GM18870 (cell line): Measurements from ENCODE around the gene ME1.
"Not testable (repeated sequence)": the region's sequence is repeated elsewhere in the genome, so short reads cannot be mapped to it uniquely, and the experiment has no call there.

Experiments used
- ATAC-seq: cut with Tn5 transposase; IDR thresholded peaks from one replicate; pipeline ENCODE4 v1.9.1; 2021; ENCODE audit warnings: moderate library complexity; ENCODE audit not compliant: unreplicated experiment

ME1 gene

GRCh38 chr6:83432636-83433035 is 1.8 kb upstream of the ME1 start:
- no peak for ATAC-seq

GRCh38 chr6:83431545-83432155 is 799 bp upstream of the ME1 start:
- no peak for ATAC-seq

- ATAC-seq = peak; percentile 1
Measured at GRCh38 chr6:83429857-83430610, 817 bp downstream of the ME1 start.

GRCh38 chr6:83429269-83429668 is 1.6 kb downstream of the ME1 start:
- no peak for ATAC-seq

- no peak for ATAC-seq
Measured at GRCh38 chr6:83424392-83425018, 6.3 kb downstream of the ME1 start.

- peak; percentile 64 for ATAC-seq
Measured at GRCh38 chr6:83417880-83418663, 12.8 kb downstream of the ME1 start.

GRCh38 chr6:83413068-83413467 is 17.8 kb downstream of the ME1 start:
- no peak for ATAC-seq

GRCh38 chr6:83411731-83412130 is 19.1 kb downstream of the ME1 start:
- no peak for ATAC-seq

- no peak for ATAC-seq
Measured at GRCh38 chr6:83403191-83403590, 27.7 kb downstream of the ME1 start.

- no peak for ATAC-seq
Measured at GRCh38 chr6:83389606-83390005, 41.2 kb downstream of the ME1 start.

- ATAC-seq = no peak
Measured at GRCh38 chr6:83385473-83385872, 45.4 kb downstream of the ME1 start.

GRCh38 chr6:83384751-83385150 is 46.1 kb downstream of the ME1 start:
- no peak for ATAC-seq

GRCh38 chr6:83381949-83382348 is 48.9 kb downstream of the ME1 start:
- no peak for ATAC-seq

GRCh38 chr6:83378621-83379388 is 52.0 kb downstream of the ME1 start:
- no peak for ATAC-seq

GRCh38 chr6:83371423-83371822 is 59.4 kb downstream of the ME1 start:
- no peak for ATAC-seq

GRCh38 chr6:83370567-83370966 is 60.3 kb downstream of the ME1 start:
- no peak for ATAC-seq

- ATAC-seq = no peak
Measured at GRCh38 chr6:83369692-83370091, 61.2 kb downstream of the ME1 start.

- no peak for ATAC-seq
Measured at GRCh38 chr6:83368577-83368976, 62.3 kb downstream of the ME1 start.

- no peak for ATAC-seq
Measured at GRCh38 chr6:83367104-83367503, 63.7 kb downstream of the ME1 start.

- ATAC-seq = no peak
Measured at GRCh38 chr6:83365931-83366330, 64.9 kb downstream of the ME1 start.

GRCh38 chr6:83362349-83362748 is 68.5 kb downstream of the ME1 start:
- ATAC-seq = not testable (repeated sequence)
